MCF 10A (cell line): ENCODE measurements around the gene NECTIN1. TPM values are rescaled to one million over a fixed set of nuclear protein-coding genes. Genes with fewer than 3 reads are reported as not detected.

ENCODE experiments used
- BruUV-seq: library from RNA; stranded (reverse); fragments of 400-500 nt; replicated peaks from 2 replicates; lab custom pipeline; 2021; lab: Mats Ljungman, UMichigan
- CTCF ChIA-PET: fragments of 300-600 bp; sonication (Branson Sonifier 250); formaldehyde crosslinking; extraction: SDS; loops from one replicate; lab custom pipeline; 2021; ENCODE audit warnings: antibody characterized with exemption, inconsistent platforms; lab: Yijun Ruan, JAX
- POLR2A ChIA-PET: fragments of 300-600, 350-650 bp; sonication (Branson Sonifier 250); formaldehyde crosslinking; extraction: SDS; loops from one replicate; lab custom pipeline; 2020; ENCODE audit warnings: antibody characterized with exemption, inconsistent platforms; lab: Yijun Ruan, JAX
- DNase-seq: peaks from one replicate; pipeline ENCODE4 v3.0.0-alpha.2; 2018; ENCODE audit not compliant: unreplicated experiment
- H3K27ac Mint-ChIP-seq: one replicate; pipeline ENCODE4 v1.8.0; 2022; ENCODE audit warnings: mild to moderate bottlenecking, low read depth, mixed read lengths; ENCODE audit not compliant: unreplicated experiment
- H3K27me3 Mint-ChIP-seq: one replicate; pipeline ENCODE4 v1.8.0; 2022; ENCODE audit warnings: mixed read lengths; ENCODE audit not compliant: insufficient read depth, unreplicated experiment
- H3K36me3 Mint-ChIP-seq: one replicate; pipeline ENCODE4 v1.8.0; 2022; ENCODE audit warnings: mild to moderate bottlenecking, moderate library complexity, mixed read lengths; ENCODE audit not compliant: insufficient read depth, unreplicated experiment
- H3K4me1 Mint-ChIP-seq: one replicate; pipeline ENCODE4 v1.8.0; 2022; ENCODE audit warnings: mixed read lengths; ENCODE audit not compliant: insufficient read depth, unreplicated experiment
- H3K4me3 Mint-ChIP-seq: one replicate; pipeline ENCODE4 v1.8.0; 2022; ENCODE audit warnings: mild to moderate bottlenecking, moderate library complexity, mixed read lengths; ENCODE audit not compliant: unreplicated experiment
- H3K9me3 Mint-ChIP-seq: one replicate; pipeline ENCODE4 v1.8.0; 2022; ENCODE audit warnings: mixed read lengths; ENCODE audit not compliant: unreplicated experiment
- CTCF ChIP-seq: fragments of 200-600 bp; IDR thresholded peaks from one replicate; pipeline ENCODE4 v1.8.0; 2022; ENCODE audit warnings: antibody characterized with exemption, mild to moderate bottlenecking; ENCODE audit not compliant: unreplicated experiment
- intact Hi-C: fragments of 100-400 bp; cut with micrococcal nuclease; formaldehyde crosslinking; loops from 2 replicates; pipeline ENCODE4 v1.14.1; 2022
- total RNA-seq: library from RNA; stranded (reverse); gene quantifications from 2 replicates; pipeline ENCODE4 v1.2.3, GENCODE V29; 2022

The NECTIN1 gene
- total RNA-seq, 1 experiment from 2014 or later: 59.2 TPM

DNA sequence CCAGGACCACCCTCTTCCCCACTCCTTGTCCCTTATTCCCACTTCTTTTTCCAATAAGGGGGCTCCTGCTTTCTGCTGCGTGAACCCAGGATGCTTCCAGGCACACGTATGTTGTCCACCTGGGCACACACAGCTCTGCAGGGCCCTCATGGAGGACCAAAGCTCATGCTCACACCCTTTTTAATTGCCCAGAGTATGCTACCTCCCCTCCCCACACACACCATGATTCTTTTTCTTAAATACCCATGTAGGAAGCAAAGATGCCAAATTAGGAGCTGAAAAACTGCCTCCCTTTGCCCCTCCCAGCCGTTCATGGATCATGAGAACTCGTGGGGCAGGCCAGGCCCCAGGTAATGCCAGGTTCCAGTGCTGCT lies 5.1 kb downstream of the NECTIN1 start:
- CTCF ChIA-PET: interaction anchor here (0.6 to 6.2 kb wide), 5 partner anchors 23 to 569 kb away, joined by 3 to 39 read pairs (median 3); no protein-coding TSS in a partner anchor
- Mint-ChIP-seq H3K36me3 (no peaks in the 10 kb centered on the region), H3K27ac (no peak overlapping the region), H3K9me3 (no peaks in the 10 kb centered on the region), H3K4me1 (peaks cover 46% of the 10 kb centered on the region), H3K4me3 (no peak overlapping the region), H3K27me3 (no peaks in the 10 kb centered on the region)
- POLR2A ChIA-PET: interaction anchor here (6.5 kb wide), 1 partner anchor 31 kb away, joined by 61 read pairs; no protein-coding TSS in a partner anchor
- intact Hi-C loops: loop anchor here (10.0 kb wide), 1 partner anchor 381 kb away; no protein-coding TSS in a partner anchor
- DNase-seq: no peak
- no peak for TF ChIP-seq CTCF
- BruUV-seq: no TSS peak

GRCh38 chr11:119723243-119723951 lies 5.6 kb downstream of the NECTIN1 start:
- Mint-ChIP-seq H3K36me3 (no peaks in the 10 kb centered on the region), H3K27me3 (no peaks in the 10 kb centered on the region), H3K4me1 (peaks cover 46% of the 10 kb centered on the region), H3K27ac (no peak overlapping the region), H3K9me3 (no peaks in the 10 kb centered on the region), H3K4me3 (no peak overlapping the region)
- DNase-seq: no peak
- TF ChIP-seq CTCF: no peak
- no TSS peak for BruUV-seq
- ChIA-PET CTCF (interaction anchor here (0.7 to 6.2 kb wide), 4 partner anchors 22 to 384 kb away, joined by 3 to 39 read pairs (median 4); no protein-coding TSS in a partner anchor), POLR2A (interaction anchor here (6.5 kb wide), 1 partner anchor 31 kb away, joined by 61 read pairs; no protein-coding TSS in a partner anchor)
- intact Hi-C loops: loop anchor here (10.0 kb wide), 1 partner anchor 381 kb away; no protein-coding TSS in a partner anchor

- no TSS peak for BruUV-seq
- H3K36me3 Mint-ChIP-seq: no peaks in the 10 kb centered on the region
- no peaks in the 10 kb centered on the region for H3K9me3 Mint-ChIP-seq
- TF ChIP-seq CTCF: no peak
- H3K4me3 Mint-ChIP-seq: no peak overlapping the region
- POLR2A ChIA-PET: interaction anchor here (6.5 kb wide), 1 partner anchor 30 kb away, joined by 61 read pairs; no protein-coding TSS in a partner anchor
- DNase-seq: no peak
- peaks cover 46% of the 10 kb centered on the region for H3K4me1 Mint-ChIP-seq
- intact Hi-C loops: loop anchor here (10.0 kb wide), 1 partner anchor 382 kb away; no protein-coding TSS in a partner anchor
- CTCF ChIA-PET: interaction anchor here (1.1 to 6.2 kb wide), 4 partner anchors 11 to 385 kb away, joined by 3 to 39 read pairs (median 6); no protein-coding TSS in a partner anchor
- H3K27ac Mint-ChIP-seq: peak overlapping the region; percentile 25
- H3K27me3 Mint-ChIP-seq: no peaks in the 10 kb centered on the region
Observed at GRCh38 chr11:119722281-119722794, 6.7 kb downstream of the NECTIN1 start.
